K562 (cell line): Measurements from ENCODE around the gene PRR16. TPM values are rescaled to one million over a fixed set of nuclear protein-coding genes. Genes with fewer than 3 reads are reported as not detected.

Experiments used
- ATAC-seq: fragments of 200-7000 bp; cut with Tn5 transposase; 3 replicates; pipeline ENCODE4 v1.9.1; 2020; ENCODE audit warnings: moderate library complexity
- BruUV-seq: library from RNA; stranded (reverse); fragments of 400-500 nt; replicated peaks from 2 replicates; lab custom pipeline; 2021; lab: Mats Ljungman, UMichigan
- CTCF ChIA-PET: fragments of 300-600 bp; formaldehyde crosslinking; extraction: SDS; loops from one replicate; lab custom pipeline; 2021; ENCODE audit warnings: low intra/inter-chr PET ratio; lab: Yijun Ruan, JAX
- POLR2A ChIA-PET: fragments of 300-600, 350-650 bp; sonication (Branson Sonifier 250); formaldehyde crosslinking; extraction: SDS; loops from one replicate; lab custom pipeline; 2021; ENCODE audit warnings: antibody characterized with exemption, inconsistent platforms; lab: Yijun Ruan, JAX
- DNase-seq, 4 experiments: peaks; one replicate each; pipeline versions ENCODE4 v3.0.0 to v3.0.0-alpha.2; 2011 to 2018; ENCODE audit warnings: low spot score in 3 of 4, mixed read lengths in 3 of 4; ENCODE audit errors: extremely low read depth in 1 of 4
- FAIRE-seq: peaks from 2 replicates; lab custom pipeline; 2011; peaks lifted over from hg19 to GRCh38; lab: Jason Lieb, UNC
- H2AFZ ChIP-seq: 2 replicates; pipeline ENCODE4 v1.6.0; 2011; ENCODE audit warnings: low read depth, low read length, control low read depth, inconsistent platforms
- H3K27ac ChIP-seq: fragments of 200-600 bp; 3 replicates; pipeline ENCODE4 v1.8.0; 2011; ENCODE audit warnings: low read depth, mild to moderate bottlenecking, control low read depth, inconsistent platforms, low read length, moderate library complexity, mixed read lengths; ENCODE audit errors: extremely low read depth
- H3K27me3 ChIP-seq, 2 experiments: fragments of 300-600 bp in 1 of 2; 2 replicates in 1 of 2; 3 replicates in 1 of 2; pipeline versions ENCODE4 v1.6.0 to v1.8.0; 2011; ENCODE audit warnings: inconsistent platforms in 2 of 2, low read length in 2 of 2, mild to moderate bottlenecking in 1 of 2, mixed read lengths in 1 of 2, moderate library complexity in 1 of 2; ENCODE audit not compliant: control insufficient read depth in 2 of 2, insufficient read depth in 2 of 2
- H3K36me3 ChIP-seq: fragments of 300-600 bp; 3 replicates; pipeline ENCODE4 v1.8.0; 2011; ENCODE audit warnings: mild to moderate bottlenecking, low read length, inconsistent platforms; ENCODE audit not compliant: control insufficient read depth, insufficient read depth
- H3K4me1 ChIP-seq, 2 experiments: fragments of 200-600 bp in 1 of 2; replicated peaks in 1 of 2; 2 replicates in 1 of 2; 3 replicates in 1 of 2; pipeline versions ENCODE4 v1.5.1 to v1.8.0; 2011; ENCODE audit warnings: inconsistent platforms in 2 of 2, low read length in 2 of 2, mild to moderate bottlenecking in 1 of 2, mixed read lengths in 1 of 2, moderate library complexity in 1 of 2; ENCODE audit not compliant: control insufficient read depth in 2 of 2, insufficient read depth in 2 of 2
- H3K4me2 ChIP-seq: 2 replicates; pipeline ENCODE4 v1.6.1; 2011; ENCODE audit warnings: low read length, control low read depth, inconsistent platforms, mixed read lengths; ENCODE audit not compliant: insufficient read depth
- H3K4me3 ChIP-seq: fragments of 200-600 bp; sonication (generic), shearing (Covaris generic); 2 replicates; pipeline ENCODE4 v1.5.1; 2016; ENCODE audit warnings: control low read depth, inconsistent platforms
- H3K79me2 ChIP-seq: fragments of 200-600 bp; 3 replicates; pipeline ENCODE4 v1.8.0; 2011; ENCODE audit warnings: low read length, inconsistent platforms; ENCODE audit not compliant: control insufficient read depth, insufficient read depth
- H3K9ac ChIP-seq, 2 experiments: 2 replicates each; pipeline versions ENCODE4 v1.6.0 to v1.6.1; 2011; ENCODE audit warnings: low read depth in 2 of 2, low read length in 2 of 2, control low read depth in 1 of 2, inconsistent platforms in 1 of 2, mild to moderate bottlenecking in 1 of 2, mixed read lengths in 1 of 2; ENCODE audit not compliant: insufficient read depth in 1 of 2
- H3K9me1 ChIP-seq: one replicate; pipeline ENCODE4 v1.6.0; 2011; ENCODE audit warnings: inconsistent platforms, mild to moderate bottlenecking, low read length, moderate library complexity; ENCODE audit not compliant: control insufficient read depth, insufficient read depth
- H3K9me3 ChIP-seq: replicated peaks from 2 replicates; pipeline ENCODE4 v1.5.1; 2011; ENCODE audit warnings: low read depth, low read length, inconsistent platforms; ENCODE audit not compliant: control insufficient read depth, insufficient read depth
- H4K20me1 ChIP-seq: replicated peaks from 2 replicates; pipeline ENCODE4 v1.6.1; 2011; ENCODE audit warnings: low read length, inconsistent platforms, mixed read lengths; ENCODE audit not compliant: control insufficient read depth, insufficient read depth
- CBX8 ChIP-seq: fragments of 200-600 bp; sonication (generic); IDR thresholded peaks from 2 replicates; pipeline ENCODE4 v1.6.1; 2012; ENCODE audit warnings: borderline replicate concordance, mixed run types, low read depth, mild to moderate bottlenecking, moderate library complexity, mixed read lengths, low read length, control low read depth, inconsistent platforms; ENCODE audit not compliant: poor library complexity, severe bottlenecking; ENCODE audit errors: extremely low read depth
- GABPB1 ChIP-seq: sonication (generic); formaldehyde crosslinking; IDR thresholded peaks from 2 replicates; pipeline ENCODE4 v1.8.0; 2022; ENCODE audit warnings: mild to moderate bottlenecking, missing genetic modification reagents
- GABPB2 ChIP-seq: fragments of 250-450 bp; sonication (Bioruptor Pico); conservative IDR thresholded peaks from 2 replicates; pipeline ENCODE4 v1.5.1; 2021; ENCODE audit warnings: mild to moderate bottlenecking
- GTF2A2 ChIP-seq: IDR thresholded peaks from 2 replicates; pipeline ENCODE4 v1.6.1; 2016; ENCODE audit warnings: mild to moderate bottlenecking, missing genetic modification characterization, missing compliant biosample characterization
- HDAC8 ChIP-seq: fragments of 450-650 bp; IDR thresholded peaks from 2 replicates; pipeline ENCODE4 v1.6.1; 2016; ENCODE audit warnings: mild to moderate bottlenecking, missing genetic modification characterization, moderate library complexity, missing compliant biosample characterization
- JUNB ChIP-seq: fragments of 450-650 bp; formaldehyde crosslinking; conservative IDR thresholded peaks from 2 replicates; pipeline ENCODE4 v1.4.0; 2020; ENCODE audit warnings: mild to moderate bottlenecking
- PHF8 ChIP-seq: fragments of 200-600 bp; sonication (generic); IDR thresholded peaks from 2 replicates; pipeline ENCODE4 v1.6.1; 2012; ENCODE audit warnings: mixed run types, mild to moderate bottlenecking, inconsistent platforms, low read length, moderate library complexity, borderline replicate concordance
- POLR2H ChIP-seq: IDR thresholded peaks from 2 replicates; pipeline ENCODE4 v1.6.1; 2016; ENCODE audit warnings: missing genetic modification characterization, low read depth, mild to moderate bottlenecking, control low read depth, missing compliant biosample characterization, moderate library complexity
- SMAD2 ChIP-seq: fragments of 150-350 bp; IDR thresholded peaks from 2 replicates; pipeline ENCODE4 v1.6.1; 2014; ENCODE audit warnings: low read depth, mild to moderate bottlenecking, low read length
- SNIP1 ChIP-seq: fragments of 450-650 bp; IDR thresholded peaks from 2 replicates; pipeline ENCODE4 v1.7.1; 2017; ENCODE audit warnings: low read depth, mild to moderate bottlenecking
- TAL1 ChIP-seq: fragments of 450-650 bp; IDR thresholded peaks from 2 replicates; pipeline ENCODE4 v1.6.1; 2016; ENCODE audit warnings: mild to moderate bottlenecking
- XRCC3 ChIP-seq: fragments of 450-650 bp; IDR thresholded peaks from 2 replicates; pipeline ENCODE4 v1.6.1; 2017; ENCODE audit warnings: mild to moderate bottlenecking, moderate library complexity
- ZNF175 ChIP-seq: fragments of 200-800 bp; sonication (Bioruptor generic); IDR thresholded peaks from 2 replicates; pipeline ENCODE4 v1.6.1; 2016; ENCODE audit warnings: low read depth, mild to moderate bottlenecking, missing genetic modification characterization, missing compliant biosample characterization
- WGBS: fragments of 100-300 bp; shearing (Covaris generic); methylation state at CpG from one replicate; pipeline ENCODE4 v1.1.6; 2016; ENCODE audit warnings: low coverage, mixed read lengths; ENCODE audit not compliant: insufficient coverage; ENCODE audit errors: missing lambda C conversion rate; 5-methylcytosine and 5-hydroxymethylcytosine counted together
- in situ Hi-C: fragments of 300-500 bp; cut with MboI; formaldehyde crosslinking; loops from 4 replicates; pipeline ENCODE4 v1.15.0; 2018; ENCODE audit warnings: inconsistent platforms, mixed read lengths
- intact Hi-C: fragments of 100-400 bp; cut with micrococcal nuclease; formaldehyde crosslinking; loops from 2 replicates; pipeline ENCODE4 v1.14.2; 2022
- polyA plus RNA-seq, 8 experiments: library from polyadenylated mRNA; depleted of rRNA in 4 of 8; stranded (reverse) in 5 of 8; unstranded in 3 of 8; fragments of >200 nt; fragmentation: Nextera tagmentation in 2 of 8; fragmentation: Illumina TruSeq in 1 of 8; extraction: Ambion mirVana in 2 of 8; extraction: Trizol in 1 of 8; gene quantifications; 2 replicates each; pipeline versions ENCODE4 v1.2.1 to v1.2.3, GENCODE V29; 2011 to 2014; ENCODE audit warnings: inconsistent platforms in 1 of 8, missing spikeins in 1 of 8
- total RNA-seq, 7 experiments: library from RNA; depleted of rRNA in 6 of 7; stranded (reverse); fragments of >200 nt in 6 of 7; fragmentation: Illumina TruSeq in 2 of 7; extraction: Trizol in 2 of 7; gene quantifications; 2 replicates each; pipeline versions ENCODE4 v1.2.1 to v1.2.3, GENCODE V29; 2011 to 2021; ENCODE audit warnings: low replicate concordance in 1 of 7
- TF ChIP-seq, protein P1 (sequence below): fragments of 250-450 bp; sonication (Bioruptor Pico); IDR thresholded peaks from 2 replicates; pipeline ENCODE4 v1.8.0; 2021; ENCODE audit warnings: mild to moderate bottlenecking, moderate library complexity

The PRR16 gene
- total and polyA plus RNA-seq, 9 of the 15 experiments (the other 6 are each of a cell fraction or from before 2014, with no cell fraction given) = 0.61 to 10.1 (median 3.3) TPM

GRCh38 chr5:120503341-120503740, 39.2 kb downstream of the PRR16 start:
- 15% methylated on average over 1 of the region's 1 CpG for WGBS
- Histone ChIP-seq H3K27me3 (no peaks in the 10 kb centered on the region), H3K4me1 (no peaks in the 10 kb centered on the region; a peak in 2 of 5 replicates), H3K9ac (no peak overlapping the region), H3K4me2 (no peak overlapping the region), H3K79me2 (peaks cover 9% of the 10 kb centered on the region), H3K36me3 (no peaks in the 10 kb centered on the region), H3K4me3 (no peak overlapping the region), H3K9me3 (no peaks in the 10 kb centered on the region), H3K9me1 (no peaks in the 10 kb centered on the region), H3K27ac (no peak overlapping the region), H4K20me1 (no peaks in the 10 kb centered on the region), H2AFZ (no peak overlapping the region)
- no peak for ATAC-seq
- ChIA-PET CTCF (no interaction called here), POLR2A (no interaction called here)
- intact Hi-C loops (no loop called here), in situ Hi-C loops (no loop called here)
- FAIRE-seq = no peak
- no TSS peak for BruUV-seq
- no peak for TF ChIP-seq PHF8
- no peak for TF ChIP-seq ZNF175 (CRISPR knock-in tag)
- no peak for TF ChIP-seq POLR2H (tag)
- TF ChIP-seq GABPB2 = no peak
- TF ChIP-seq GTF2A2 (tag) = no peak
- TF ChIP-seq JUNB (CRISPR knock-in tag) = no peak
- TF ChIP-seq SMAD2 = no peak
- TF ChIP-seq XRCC3 = no peak
- TF ChIP-seq CBX8 = no peak
- no peak for TF ChIP-seq TAL1
- TF ChIP-seq, protein P1, sequence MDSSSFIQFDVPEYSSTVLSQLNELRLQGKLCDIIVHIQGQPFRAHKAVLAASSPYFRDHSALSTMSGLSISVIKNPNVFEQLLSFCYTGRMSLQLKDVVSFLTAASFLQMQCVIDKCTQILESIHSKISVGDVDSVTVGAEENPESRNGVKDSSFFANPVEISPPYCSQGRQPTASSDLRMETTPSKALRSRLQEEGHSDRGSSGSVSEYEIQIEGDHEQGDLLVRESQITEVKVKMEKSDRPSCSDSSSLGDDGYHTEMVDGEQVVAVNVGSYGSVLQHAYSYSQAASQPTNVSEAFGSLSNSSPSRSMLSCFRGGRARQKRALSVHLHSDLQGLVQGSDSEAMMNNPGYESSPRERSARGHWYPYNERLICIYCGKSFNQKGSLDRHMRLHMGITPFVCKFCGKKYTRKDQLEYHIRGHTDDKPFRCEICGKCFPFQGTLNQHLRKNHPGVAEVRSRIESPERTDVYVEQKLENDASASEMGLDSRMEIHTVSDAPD (CRISPR knock-in tag) = no peak
- no peak for TF ChIP-seq HDAC8 (tag)
- no peak for TF ChIP-seq GABPB1 (CRISPR knock-in tag)
- no peak for TF ChIP-seq SNIP1
- no peak for DNase-seq
